Suprapubic skin (tissue), 4 donors: ENCODE measurements around the gene TGFBI.

Source experiments
- POLR2A ChIP-seq, 2 donors: fragments of 450-650 bp; IDR thresholded peaks; one replicate each; pipeline ENCODE4 v1.6.1; 2017; ENCODE audit warnings: antibody characterized with exemption in 2 of 2, mild to moderate bottlenecking in 2 of 2, moderate library complexity in 2 of 2
- POLR2AphosphoS5 ChIP-seq, 3 donors: sonication (generic); formaldehyde crosslinking; IDR thresholded peaks; one replicate each; pipeline ENCODE4 v1.6.1; 2017; ENCODE audit warnings: antibody characterized with exemption in 3 of 3
- TF ChIP-seq, protein P1 (sequence below), 2 donors: fragments of 200-600 bp in 1 of 2; fragments of 450-650 bp in 1 of 2; sonication (generic) in 1 of 2; IDR thresholded peaks; one replicate each; pipeline ENCODE4 v1.5.1; 2016 to 2019; ENCODE audit warnings: antibody characterized with exemption in 2 of 2, mild to moderate bottlenecking in 1 of 2, moderate library complexity in 1 of 2

DNA sequence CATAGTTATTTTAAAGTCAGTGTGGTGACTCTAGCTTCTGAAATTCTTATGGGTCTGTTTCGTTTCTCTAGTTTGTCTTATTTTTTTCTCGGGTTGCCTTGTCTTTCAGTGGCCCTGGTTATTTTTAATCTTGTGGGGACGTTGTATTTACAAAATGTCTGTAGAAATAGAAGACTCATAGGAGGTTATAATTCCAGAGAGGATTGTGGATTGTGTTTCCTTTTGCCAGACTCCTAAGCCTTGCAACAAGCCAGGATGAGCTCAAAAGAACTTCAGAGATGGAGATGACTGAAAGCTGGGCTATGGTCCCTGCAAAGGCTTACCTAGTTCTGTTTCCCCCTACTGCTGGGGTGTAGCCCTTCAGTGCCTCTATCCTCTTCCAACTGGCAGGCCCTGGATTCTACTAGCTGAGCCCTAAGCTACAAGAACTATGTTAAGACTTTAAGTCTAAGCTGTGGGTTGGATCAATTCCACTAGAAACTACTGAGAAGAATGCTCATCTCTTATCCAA lies 41.8 kb upstream of the TGFBI start:
- TF ChIP-seq, protein P1, sequence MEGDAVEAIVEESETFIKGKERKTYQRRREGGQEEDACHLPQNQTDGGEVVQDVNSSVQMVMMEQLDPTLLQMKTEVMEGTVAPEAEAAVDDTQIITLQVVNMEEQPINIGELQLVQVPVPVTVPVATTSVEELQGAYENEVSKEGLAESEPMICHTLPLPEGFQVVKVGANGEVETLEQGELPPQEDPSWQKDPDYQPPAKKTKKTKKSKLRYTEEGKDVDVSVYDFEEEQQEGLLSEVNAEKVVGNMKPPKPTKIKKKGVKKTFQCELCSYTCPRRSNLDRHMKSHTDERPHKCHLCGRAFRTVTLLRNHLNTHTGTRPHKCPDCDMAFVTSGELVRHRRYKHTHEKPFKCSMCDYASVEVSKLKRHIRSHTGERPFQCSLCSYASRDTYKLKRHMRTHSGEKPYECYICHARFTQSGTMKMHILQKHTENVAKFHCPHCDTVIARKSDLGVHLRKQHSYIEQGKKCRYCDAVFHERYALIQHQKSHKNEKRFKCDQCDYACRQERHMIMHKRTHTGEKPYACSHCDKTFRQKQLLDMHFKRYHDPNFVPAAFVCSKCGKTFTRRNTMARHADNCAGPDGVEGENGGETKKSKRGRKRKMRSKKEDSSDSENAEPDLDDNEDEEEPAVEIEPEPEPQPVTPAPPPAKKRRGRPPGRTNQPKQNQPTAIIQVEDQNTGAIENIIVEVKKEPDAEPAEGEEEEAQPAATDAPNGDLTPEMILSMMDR (IDR thresholded peaks at IDR 0.05), result no peak
- TF ChIP-seq POLR2A (IDR thresholded peaks at IDR 0.05), result no peak
- TF ChIP-seq POLR2AphosphoS5 (IDR thresholded peaks at IDR 0.05), result no peak
